Measurements from ENCODE around the gene FAM53B.

DNA sequence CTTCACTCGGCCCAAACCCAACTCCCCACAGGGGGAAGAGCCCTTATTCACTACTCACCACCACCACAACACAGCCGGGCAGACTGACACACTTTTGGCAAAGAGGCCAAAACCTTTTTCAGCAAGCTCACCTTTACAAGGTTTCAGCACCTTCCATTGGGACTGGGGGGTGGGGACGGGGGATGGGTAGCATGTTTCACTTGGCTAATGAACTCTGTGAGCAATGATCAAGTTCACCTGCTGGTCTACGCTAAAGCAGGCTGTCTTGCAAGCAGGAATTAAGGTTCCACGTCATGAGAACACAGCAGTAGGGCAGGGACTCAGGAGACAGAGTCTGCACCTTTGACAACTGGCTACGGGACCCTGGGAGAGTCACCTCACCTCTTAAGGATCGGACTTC is 7.0 kb downstream of the FAM53B start:
- no peak for TF ChIP-seq CTCF (IDR thresholded peaks at IDR 0.05)
- TF ChIP-seq POLR2A (IDR thresholded peaks at IDR 0.05) = no peak

Data from body of pancreas (tissue), 4 donors.